RWPE1 (cell line): ENCODE measurements around the gene IFT88.

Experiments
- CTCF ChIA-PET: fragments of 350-600 bp; sonication (Branson Sonifier 250); formaldehyde crosslinking; extraction: SDS; loops from one replicate; lab custom pipeline; 2021; lab: Yijun Ruan, JAX
- POLR2A ChIA-PET: fragments of 400-600 bp; formaldehyde crosslinking; extraction: SDS; loops from one replicate; lab custom pipeline; 2020; ENCODE audit warnings: antibody characterized with exemption; ENCODE audit not compliant: low non-redundant PET; lab: Yijun Ruan, JAX
- DNase-seq: peaks from one replicate; pipeline ENCODE4 v3.0.0; 2012; ENCODE audit warnings: low spot score
- H3K27ac ChIP-seq: fragments of 450-650 bp; 2 replicates; pipeline ENCODE4 v1.5.1; 2017
- CTCF ChIP-seq: fragments of 450-650 bp; conservative IDR thresholded peaks from 2 replicates; pipeline ENCODE4 v1.5.1; 2017; ENCODE audit warnings: low read depth, mild to moderate bottlenecking

Gene IFT88

DNA sequence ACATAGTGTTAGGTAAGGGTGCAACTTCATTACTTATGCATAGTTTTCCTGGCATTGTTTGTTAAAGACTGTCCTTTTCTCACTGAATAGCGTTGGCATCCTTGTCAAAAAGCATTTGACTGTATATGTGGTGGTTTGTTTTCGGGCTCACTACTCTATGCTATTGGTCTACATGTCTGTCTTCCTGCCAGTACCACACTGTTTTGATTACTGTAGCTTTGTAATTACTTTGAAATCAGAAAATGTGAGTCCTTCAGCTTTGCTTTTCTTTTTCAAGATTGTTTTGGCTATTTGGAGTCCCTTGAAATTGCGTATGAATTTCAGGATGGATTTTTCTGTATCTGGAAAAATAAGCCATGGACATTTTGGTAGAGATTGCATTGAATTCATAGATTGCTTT, 56.0 kb downstream of the IFT88 start:
- no peak for DNase-seq
- H3K27ac ChIP-seq = no peak overlapping the region
- ChIA-PET CTCF (interaction anchor here (0.6 to 0.7 kb wide), 3 partner anchors 14 to 206 kb away, joined by 3 read pairs; no protein-coding TSS in a partner anchor), POLR2A (no interaction called here)
- TF ChIP-seq CTCF = no peak

GRCh38 chr13:20624213-20624612, 57.3 kb downstream of the IFT88 start:
- POLR2A ChIA-PET = no interaction called here
- H3K27ac ChIP-seq = no peak overlapping the region
- CTCF ChIA-PET = no interaction called here
- TF ChIP-seq CTCF = no peak
- no peak for DNase-seq

- CTCF ChIA-PET = no interaction called here
- POLR2A ChIA-PET = no interaction called here
- TF ChIP-seq CTCF = no peak
- H3K27ac ChIP-seq = no peak overlapping the region
- DNase-seq = peak; percentile 9
These were observed 66.8 kb downstream of the IFT88 start for GRCh38 chr13:20633802-20634201.

DNA sequence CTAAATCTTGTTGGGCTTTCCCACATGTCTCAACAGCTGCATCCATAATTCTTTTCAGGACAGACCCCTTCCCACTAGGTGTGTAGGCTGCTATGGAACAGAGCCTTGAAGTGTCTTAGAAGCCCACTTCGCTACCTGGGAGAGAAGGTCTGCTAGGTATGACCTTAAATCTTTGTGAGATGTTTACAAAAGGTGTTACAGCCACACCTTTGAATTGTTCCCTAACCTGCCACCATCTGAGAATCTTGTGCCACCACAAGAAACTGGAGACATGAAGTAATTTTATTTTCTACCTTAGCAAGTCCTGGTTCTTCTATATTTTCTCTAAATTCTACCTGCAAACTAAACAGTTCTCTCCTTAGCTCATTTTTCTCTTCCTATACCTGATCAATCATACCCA, 69.1 kb downstream of the IFT88 start:
- ChIA-PET CTCF (interaction anchor here (0.7 to 1.0 kb wide), 2 partner anchors 8 to 129 kb away, joined by 3 to 5 read pairs; no protein-coding TSS in a partner anchor), POLR2A (no interaction called here)
- no peak overlapping the region for H3K27ac ChIP-seq
- DNase-seq = no peak
- no peak for TF ChIP-seq CTCF

DNA sequence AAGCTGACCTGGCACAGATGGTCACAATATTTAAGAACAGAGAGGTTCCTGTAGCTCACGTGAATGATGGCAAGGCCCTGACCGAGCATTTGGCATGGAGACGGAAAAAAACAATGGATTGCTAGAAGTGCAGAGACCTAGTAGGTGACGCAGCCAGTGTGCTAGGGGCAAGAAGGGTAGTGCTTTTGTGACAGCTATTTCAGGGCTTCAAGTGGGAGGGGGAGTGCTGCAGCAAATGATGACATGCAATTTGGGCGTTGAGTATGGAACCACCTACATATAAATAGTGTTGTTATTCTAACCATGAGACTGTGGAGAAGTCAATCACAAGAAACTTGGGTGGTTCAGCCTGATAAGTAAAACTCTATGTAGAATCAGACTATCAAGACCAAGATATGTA, 70.9 kb downstream of the IFT88 start:
- POLR2A ChIA-PET = no interaction called here
- DNase-seq = no peak
- CTCF ChIA-PET = interaction anchor here (0.5 to 0.6 kb wide), 3 partner anchors 15 to 714 kb away, joined by 3 to 7 read pairs (median 3); no protein-coding TSS in a partner anchor
- no peak overlapping the region for H3K27ac ChIP-seq
- no peak for TF ChIP-seq CTCF

DNA sequence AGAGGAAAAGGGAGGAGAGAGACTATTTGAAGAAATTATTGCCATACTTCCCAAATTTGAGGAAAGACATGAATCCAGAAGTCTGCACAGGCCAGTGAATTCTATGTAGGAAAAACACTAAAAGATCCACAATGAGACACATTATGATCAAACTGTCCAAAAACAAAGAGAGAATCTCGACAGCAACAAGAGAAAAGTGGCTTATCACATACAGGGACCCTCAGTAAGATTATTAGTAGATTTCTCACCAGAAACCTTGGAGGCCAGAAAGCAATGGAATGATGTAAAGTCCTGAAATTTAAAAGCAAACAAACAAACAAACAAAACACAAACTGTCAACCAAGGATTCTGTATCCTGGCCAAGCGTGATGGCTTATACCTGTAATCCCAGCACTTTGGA, 80.8 kb downstream of the IFT88 start:
- ChIA-PET CTCF (no interaction called here), POLR2A (no interaction called here)
- DNase-seq = no peak
- no peak overlapping the region for H3K27ac ChIP-seq
- no peak for TF ChIP-seq CTCF
